NB4 (cell line): Measurements from ENCODE around the gene KRT74.

ENCODE experiments used
- DNase-seq: peaks from one replicate; pipeline ENCODE4 v3.0.0; 2010; ENCODE audit warnings: low read depth
- H3K4me3 ChIP-seq: one replicate; pipeline ENCODE4 v1.5.1; 2011; ENCODE audit warnings: mild to moderate bottlenecking, low read depth, low read length, moderate library complexity
- CTCF ChIP-seq: IDR thresholded peaks from one replicate; pipeline ENCODE4 v1.5.1; 2012; ENCODE audit warnings: low read depth, low read length
- MYC ChIP-seq: IDR thresholded peaks from 2 replicates; pipeline ENCODE4 v1.6.1; 2011; ENCODE audit warnings: low read depth, low read length
- POLR2A ChIP-seq: IDR thresholded peaks from 2 replicates; pipeline ENCODE4 v1.6.1; 2011; ENCODE audit warnings: mild to moderate bottlenecking; ENCODE audit not compliant: insufficient read length; ENCODE audit errors: extremely low read depth
- TF ChIP-seq, protein P1 (sequence below): IDR thresholded peaks from 2 replicates; pipeline ENCODE4 v1.6.1; 2011; ENCODE audit warnings: low read depth, low read length

Gene KRT74

GRCh38 chr12:52612431-52613383, 39.1 kb upstream of the KRT74 start:
- TF ChIP-seq, protein P1, sequence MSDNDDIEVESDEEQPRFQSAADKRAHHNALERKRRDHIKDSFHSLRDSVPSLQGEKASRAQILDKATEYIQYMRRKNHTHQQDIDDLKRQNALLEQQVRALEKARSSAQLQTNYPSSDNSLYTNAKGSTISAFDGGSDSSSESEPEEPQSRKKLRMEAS: no peak
- TF ChIP-seq POLR2A: no peak

GRCh38 chr12:52611080-52611468, 37.4 kb upstream of the KRT74 start:
- no peak overlapping the region for H3K4me3 ChIP-seq
- TF ChIP-seq MYC (no peak), CTCF (no peak), POLR2A (no peak)
- TF ChIP-seq, protein P1: no peak
- no peak for DNase-seq

More at GRCh38 chr12:52612431-52613383, 39.1 kb upstream of the KRT74 start:
- no peak overlapping the region for H3K4me3 ChIP-seq
- no peak for DNase-seq

DNA sequence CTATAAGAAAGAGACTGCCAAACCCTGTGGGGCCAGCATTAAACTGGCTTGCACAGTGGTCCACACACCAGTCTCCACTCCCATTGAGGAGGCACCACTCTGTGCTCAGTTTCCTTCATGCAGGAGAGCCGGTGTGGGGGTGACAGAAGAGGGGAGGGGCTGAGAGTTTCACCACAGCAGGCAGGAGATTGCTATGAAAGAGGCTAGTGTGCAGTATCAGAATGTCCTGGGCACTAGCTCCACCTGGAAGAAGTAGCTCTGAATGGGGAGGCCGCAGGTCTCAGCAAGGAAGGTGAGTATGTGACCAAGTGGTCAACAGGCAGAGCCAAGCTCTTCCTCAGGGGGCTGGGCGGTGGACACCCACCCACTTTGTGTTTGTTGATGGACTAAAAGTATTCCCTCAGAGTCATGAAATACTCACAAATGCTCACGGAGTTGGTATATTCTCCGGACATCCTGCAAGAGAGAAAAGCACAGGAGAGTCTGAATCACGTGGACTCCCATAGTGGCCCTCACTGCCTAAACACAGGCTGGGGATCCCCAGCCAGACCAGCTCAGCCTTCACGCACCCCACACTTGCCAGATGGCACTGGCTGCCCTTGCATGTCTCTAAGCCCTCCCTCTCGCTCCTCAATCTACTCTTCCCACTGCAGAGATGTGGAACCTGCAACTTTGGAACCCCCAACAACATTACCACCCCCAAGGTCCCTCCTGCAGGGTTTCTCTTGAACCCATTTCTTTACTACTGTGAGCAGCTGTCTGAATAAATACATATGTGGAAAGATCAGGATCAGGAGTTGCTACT, 35.4 kb upstream of the KRT74 start:
- H3K4me3 ChIP-seq: no peak overlapping the region
- no peak for DNase-seq
- TF ChIP-seq POLR2A (no peak), CTCF (no peak), MYC (no peak)
- TF ChIP-seq, protein P1: no peak

DNA sequence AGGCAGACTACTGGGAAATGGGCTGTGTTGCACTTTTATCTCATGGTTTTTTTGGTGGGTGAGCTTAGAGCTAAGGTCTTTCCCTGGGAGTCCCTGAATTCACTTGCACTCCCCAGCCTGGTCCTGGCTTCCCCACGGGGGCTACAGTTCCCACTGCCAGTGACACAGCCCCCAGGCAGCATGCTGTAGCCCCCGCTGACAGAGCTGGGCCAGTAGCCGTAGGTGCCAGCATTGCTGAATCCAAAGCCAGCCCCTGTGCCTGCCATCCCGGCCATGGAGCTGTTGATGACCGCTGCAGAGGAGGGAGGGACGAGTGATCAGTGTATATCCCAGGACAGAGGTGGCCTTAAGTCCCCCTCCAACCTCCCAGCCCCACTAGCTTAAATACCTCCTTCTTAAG, 34.5 kb upstream of the KRT74 start:
- no peak for TF ChIP-seq POLR2A
- no peak for TF ChIP-seq CTCF
- TF ChIP-seq, protein P1: no peak
- TF ChIP-seq MYC: no peak
- H3K4me3 ChIP-seq: no peak overlapping the region
- no peak for DNase-seq

- TF ChIP-seq, protein P1: no peak
- no peak for TF ChIP-seq POLR2A
- no peak for TF ChIP-seq MYC
- no peak for TF ChIP-seq CTCF
- no peak for DNase-seq
- H3K4me3 ChIP-seq: no peak overlapping the region
These were observed 33.7 kb upstream of the KRT74 start for GRCh38 chr12:52607314-52607713.

DNA sequence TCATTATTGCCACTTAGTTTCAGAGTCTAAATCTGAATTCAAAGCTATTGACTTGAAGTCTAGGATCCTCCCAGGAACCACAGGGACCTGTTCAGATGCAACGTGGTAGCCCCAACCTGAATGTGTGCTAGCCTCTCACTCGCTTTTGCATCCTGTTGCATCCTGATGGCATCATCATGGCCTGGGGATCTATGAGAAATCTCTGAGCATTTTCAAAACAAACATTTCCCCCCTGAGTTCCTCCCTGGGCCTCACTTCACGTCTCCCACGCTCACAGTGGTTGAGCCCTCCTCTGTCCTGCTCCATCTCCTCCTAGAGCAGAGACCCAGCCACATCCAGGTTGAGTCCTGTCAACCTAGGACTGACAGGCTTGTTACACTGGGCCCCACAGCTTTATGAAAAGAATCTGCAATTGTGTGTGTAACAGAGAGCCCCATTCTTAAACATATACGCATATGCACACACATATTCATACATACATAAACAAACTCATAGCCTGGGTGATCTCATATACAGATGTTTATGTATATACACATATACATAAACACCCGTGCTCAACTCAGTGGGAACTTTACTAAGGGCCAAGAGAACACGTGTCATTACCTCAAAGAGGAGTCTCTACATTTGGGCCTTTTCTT, 33.1 kb upstream of the KRT74 start:
- TF ChIP-seq, protein P1: no peak
- TF ChIP-seq CTCF: no peak
- TF ChIP-seq POLR2A: no peak
- no peak overlapping the region for H3K4me3 ChIP-seq
- DNase-seq: no peak
